ENCODE measurements around the gene SLC6A18.
"Not testable (repeated sequence)": the region's sequence is repeated elsewhere in the genome, so short reads cannot be mapped to it uniquely, and the experiment has no call there.

SLC6A18 gene

GRCh38 chr5:1228120-1228519 lies 2.9 kb downstream of the SLC6A18 start:
- H3K27me3 ChIP-seq, result peaks cover 13% of the 10 kb centered on the region
- H3K27ac ChIP-seq, result no peak overlapping the region
- H3K9me3 ChIP-seq, result no peaks in the 10 kb centered on the region
- H3K4me1 ChIP-seq (ENCODE audit: control insufficient read depth in 1 of 2, insufficient read depth in 1 of 2, low read depth in 1 of 2, low read length in 1 of 2), result no peaks in the 10 kb centered on the region
- no peaks in the 10 kb centered on the region for H3K36me3 ChIP-seq
- no peak overlapping the region for H3K4me3 ChIP-seq (ENCODE audit: low read depth in 1 of 2, low read length in 1 of 2)
- TF ChIP-seq, protein P1, sequence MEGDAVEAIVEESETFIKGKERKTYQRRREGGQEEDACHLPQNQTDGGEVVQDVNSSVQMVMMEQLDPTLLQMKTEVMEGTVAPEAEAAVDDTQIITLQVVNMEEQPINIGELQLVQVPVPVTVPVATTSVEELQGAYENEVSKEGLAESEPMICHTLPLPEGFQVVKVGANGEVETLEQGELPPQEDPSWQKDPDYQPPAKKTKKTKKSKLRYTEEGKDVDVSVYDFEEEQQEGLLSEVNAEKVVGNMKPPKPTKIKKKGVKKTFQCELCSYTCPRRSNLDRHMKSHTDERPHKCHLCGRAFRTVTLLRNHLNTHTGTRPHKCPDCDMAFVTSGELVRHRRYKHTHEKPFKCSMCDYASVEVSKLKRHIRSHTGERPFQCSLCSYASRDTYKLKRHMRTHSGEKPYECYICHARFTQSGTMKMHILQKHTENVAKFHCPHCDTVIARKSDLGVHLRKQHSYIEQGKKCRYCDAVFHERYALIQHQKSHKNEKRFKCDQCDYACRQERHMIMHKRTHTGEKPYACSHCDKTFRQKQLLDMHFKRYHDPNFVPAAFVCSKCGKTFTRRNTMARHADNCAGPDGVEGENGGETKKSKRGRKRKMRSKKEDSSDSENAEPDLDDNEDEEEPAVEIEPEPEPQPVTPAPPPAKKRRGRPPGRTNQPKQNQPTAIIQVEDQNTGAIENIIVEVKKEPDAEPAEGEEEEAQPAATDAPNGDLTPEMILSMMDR (IDR thresholded peaks at IDR 0.05), result no peak

DNA sequence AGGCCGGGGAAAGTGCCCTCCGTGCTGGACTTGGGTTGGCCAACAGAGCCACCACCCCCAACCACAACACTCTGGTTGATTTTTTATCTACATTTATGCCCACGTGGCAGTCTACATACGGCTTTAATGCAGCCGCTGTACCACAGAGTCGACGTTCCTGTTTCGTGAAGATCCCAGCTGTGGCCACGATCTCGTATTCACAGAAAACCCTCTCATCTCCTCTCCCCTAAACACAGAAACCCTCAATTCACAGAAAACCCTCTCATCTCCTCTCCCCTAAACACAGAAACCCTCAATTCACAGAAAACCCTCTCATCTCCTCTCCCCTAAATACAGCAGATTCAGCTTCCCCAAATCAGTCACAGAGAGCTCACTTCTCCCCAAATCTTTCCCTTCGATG lies 3.8 kb downstream of the SLC6A18 start:
- H3K27ac ChIP-seq; H3K4me3 ChIP-seq (ENCODE audit: low read depth in 1 of 2, low read length in 1 of 2); H3K4me1 ChIP-seq (ENCODE audit: control insufficient read depth in 1 of 2, insufficient read depth in 1 of 2, low read depth in 1 of 2, low read length in 1 of 2); H3K9me3 ChIP-seq; H3K36me3 ChIP-seq: not testable (repeated sequence)
- H3K27me3 ChIP-seq, result peaks cover 13% of the 10 kb centered on the region

- no peak overlapping the region for H3K27ac ChIP-seq
- H3K9me3 ChIP-seq, result no peaks in the 10 kb centered on the region
- no peaks in the 10 kb centered on the region for H3K36me3 ChIP-seq
- TF ChIP-seq, protein P1 (IDR thresholded peaks at IDR 0.05), result no peak
- H3K4me3 ChIP-seq (ENCODE audit: low read depth in 1 of 2, low read length in 1 of 2), result no peak overlapping the region
- no peaks in the 10 kb centered on the region for H3K4me1 ChIP-seq (ENCODE audit: control insufficient read depth in 1 of 2, insufficient read depth in 1 of 2, low read depth in 1 of 2, low read length in 1 of 2)
- H3K27me3 ChIP-seq, result peaks cover 13% of the 10 kb centered on the region
These were observed 4.6 kb downstream of the SLC6A18 start for GRCh38 chr5:1229822-1230221.

DNA sequence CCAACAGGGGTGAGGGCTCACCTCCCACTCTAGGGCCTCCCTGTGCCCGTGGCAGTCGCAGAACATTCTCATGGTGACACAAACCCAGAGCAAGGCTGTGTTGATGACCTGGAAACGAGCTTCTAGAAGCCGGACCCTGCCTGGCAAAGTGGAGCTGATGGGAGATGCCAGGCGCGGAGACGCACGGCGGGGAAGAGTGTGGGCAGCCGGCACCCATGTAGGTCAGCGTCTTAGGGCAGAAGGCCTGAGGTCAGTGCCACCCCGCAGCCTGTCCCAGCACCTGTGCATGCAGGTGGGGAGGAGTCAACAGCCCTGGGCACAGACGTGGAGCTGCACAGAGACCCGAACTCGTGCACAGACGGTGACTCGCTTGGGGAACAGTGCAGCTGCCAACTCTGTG lies 5.4 kb downstream of the SLC6A18 start:
- Histone ChIP-seq H3K9me3 (no peaks in the 10 kb centered on the region), H3K4me1 (ENCODE audit: control insufficient read depth in 1 of 2, insufficient read depth in 1 of 2, low read depth in 1 of 2, low read length in 1 of 2) (no peaks in the 10 kb centered on the region), H3K27me3 (peaks cover 13% of the 10 kb centered on the region), H3K36me3 (no peaks in the 10 kb centered on the region), H3K4me3 (ENCODE audit: low read depth in 1 of 2, low read length in 1 of 2) (no peak overlapping the region), H3K27ac (no peak overlapping the region)
- TF ChIP-seq, protein P1 (IDR thresholded peaks at IDR 0.05), result no peak

- Histone ChIP-seq H3K27me3 (peaks cover 13% of the 10 kb centered on the region), H3K27ac (no peak overlapping the region), H3K36me3 (no peaks in the 10 kb centered on the region), H3K4me1 (ENCODE audit: control insufficient read depth in 1 of 2, insufficient read depth in 1 of 2, low read depth in 1 of 2, low read length in 1 of 2) (no peaks in the 10 kb centered on the region), H3K9me3 (no peaks in the 10 kb centered on the region), H3K4me3 (ENCODE audit: low read depth in 1 of 2, low read length in 1 of 2) (no peak overlapping the region)
- TF ChIP-seq, protein P1 (IDR thresholded peaks at IDR 0.05), result no peak
These were observed 6.2 kb downstream of the SLC6A18 start for GRCh38 chr5:1231354-1231905.

DNA sequence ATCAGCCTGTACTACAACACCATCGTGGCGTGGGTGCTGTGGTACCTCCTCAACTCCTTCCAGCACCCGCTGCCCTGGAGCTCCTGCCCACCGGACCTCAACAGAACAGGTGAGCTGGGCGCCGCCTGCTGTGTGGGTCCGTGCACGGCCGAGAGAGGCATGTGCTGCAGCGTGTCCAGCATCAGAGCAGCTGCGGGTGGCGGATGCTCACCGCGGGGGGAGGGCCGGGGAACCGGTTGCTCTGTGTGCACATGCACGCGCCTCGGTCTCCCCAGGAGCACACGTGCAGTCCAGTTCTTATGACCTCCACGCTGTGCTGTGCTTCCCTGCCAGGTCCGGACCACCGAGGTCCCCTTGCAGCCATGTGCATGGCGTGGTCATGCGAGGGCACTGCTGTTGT lies 7.6 kb downstream of the SLC6A18 start:
- peaks cover 6% of the 10 kb centered on the region for H3K27me3 ChIP-seq
- no peaks in the 10 kb centered on the region for H3K36me3 ChIP-seq
- no peak overlapping the region for H3K27ac ChIP-seq
- H3K4me1 ChIP-seq (ENCODE audit: control insufficient read depth in 1 of 2, insufficient read depth in 1 of 2, low read depth in 1 of 2, low read length in 1 of 2), result no peaks in the 10 kb centered on the region
- TF ChIP-seq, protein P1 (IDR thresholded peaks at IDR 0.05), result no peak
- no peak overlapping the region for H3K4me3 ChIP-seq (ENCODE audit: low read depth in 1 of 2, low read length in 1 of 2)
- no peaks in the 10 kb centered on the region for H3K9me3 ChIP-seq
